ENCODE data around the gene UGT1A7.
"Not testable (repeated sequence)": the region's sequence is repeated elsewhere in the genome, so short reads cannot be mapped to it uniquely, and the experiment has no call there.

DNA sequence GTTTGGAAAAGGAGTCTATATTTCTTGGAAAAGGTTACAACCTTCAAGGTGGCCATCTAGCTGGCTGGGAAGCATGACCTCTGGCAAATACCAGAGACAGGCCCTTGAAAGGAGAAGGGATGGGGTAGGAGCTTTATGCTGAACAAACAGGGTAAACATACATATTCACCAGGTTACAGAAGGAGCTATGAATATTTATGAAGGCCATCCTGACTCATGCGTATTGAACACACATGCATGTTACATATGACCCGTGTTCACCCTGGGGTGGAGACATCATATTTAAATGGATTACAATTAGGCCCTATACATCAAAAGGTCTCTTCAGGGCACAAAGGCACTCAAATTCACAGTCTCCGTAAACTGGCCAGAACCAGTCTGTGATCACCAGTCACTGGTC lies 25.8 kb upstream of the UGT1A7 start:
- TF ChIP-seq, protein P1, sequence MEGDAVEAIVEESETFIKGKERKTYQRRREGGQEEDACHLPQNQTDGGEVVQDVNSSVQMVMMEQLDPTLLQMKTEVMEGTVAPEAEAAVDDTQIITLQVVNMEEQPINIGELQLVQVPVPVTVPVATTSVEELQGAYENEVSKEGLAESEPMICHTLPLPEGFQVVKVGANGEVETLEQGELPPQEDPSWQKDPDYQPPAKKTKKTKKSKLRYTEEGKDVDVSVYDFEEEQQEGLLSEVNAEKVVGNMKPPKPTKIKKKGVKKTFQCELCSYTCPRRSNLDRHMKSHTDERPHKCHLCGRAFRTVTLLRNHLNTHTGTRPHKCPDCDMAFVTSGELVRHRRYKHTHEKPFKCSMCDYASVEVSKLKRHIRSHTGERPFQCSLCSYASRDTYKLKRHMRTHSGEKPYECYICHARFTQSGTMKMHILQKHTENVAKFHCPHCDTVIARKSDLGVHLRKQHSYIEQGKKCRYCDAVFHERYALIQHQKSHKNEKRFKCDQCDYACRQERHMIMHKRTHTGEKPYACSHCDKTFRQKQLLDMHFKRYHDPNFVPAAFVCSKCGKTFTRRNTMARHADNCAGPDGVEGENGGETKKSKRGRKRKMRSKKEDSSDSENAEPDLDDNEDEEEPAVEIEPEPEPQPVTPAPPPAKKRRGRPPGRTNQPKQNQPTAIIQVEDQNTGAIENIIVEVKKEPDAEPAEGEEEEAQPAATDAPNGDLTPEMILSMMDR (IDR thresholded peaks at IDR 0.05; ENCODE audit: insufficient read depth, low read length, poor library complexity, severe bottlenecking) = not testable (repeated sequence)
- not testable (repeated sequence) for TF ChIP-seq EZH2phosphoT487 (conservative IDR thresholded peaks at IDR 0.05; ENCODE audit: low read length)
